GM23338 (cell line): ENCODE measurements around the gene SHROOM2. TPM values are rescaled to one million over a fixed set of nuclear protein-coding genes. Genes with fewer than 3 reads are reported as not detected.

Source experiments
- CTCF ChIP-seq, 2 experiments: fragments of 200-600 bp in 1 of 2; sonication (generic) in 1 of 2; conservative IDR thresholded peaks; 2 replicates each; pipeline versions ENCODE4 v1.5.1 to v1.6.1; 2016 to 2017; ENCODE audit warnings: antibody characterized with exemption in 2 of 2, low read depth in 2 of 2, mild to moderate bottlenecking in 2 of 2, moderate library complexity in 1 of 2
- ETS1 ChIP-seq: IDR thresholded peaks from 2 replicates; pipeline ENCODE4 v1.6.1; 2016; ENCODE audit warnings: antibody characterized with exemption
- EZH2 ChIP-seq: fragments of 200-600 bp; sonication (generic); IDR thresholded peaks from one replicate; pipeline ENCODE4 v1.8.0; 2017; ENCODE audit warnings: antibody characterized with exemption, mild to moderate bottlenecking, low read depth; ENCODE audit not compliant: unreplicated experiment
- EZH2phosphoT487 ChIP-seq: fragments of 200-600 bp; sonication (generic); IDR thresholded peaks from one replicate; pipeline ENCODE4 v1.8.1; 2018; ENCODE audit warnings: antibody characterized with exemption; ENCODE audit not compliant: unreplicated experiment
- JUNB ChIP-seq: IDR thresholded peaks from one replicate; pipeline ENCODE4 v1.6.1; 2016; ENCODE audit warnings: antibody characterized with exemption; ENCODE audit not compliant: unreplicated experiment
- NANOG ChIP-seq: IDR thresholded peaks from 2 replicates; pipeline ENCODE4 v1.6.1; 2016; ENCODE audit warnings: antibody characterized with exemption, borderline replicate concordance
- REST ChIP-seq: IDR thresholded peaks from one replicate; pipeline ENCODE4 v1.6.1; 2018; ENCODE audit warnings: antibody characterized with exemption; ENCODE audit not compliant: unreplicated experiment
- ZNF331 ChIP-seq: fragments of 250-450 bp; sonication (Bioruptor Pico); IDR thresholded peaks from 2 replicates; pipeline ENCODE4 v1.5.0; 2020; ENCODE audit warnings: low read depth, mild to moderate bottlenecking, moderate library complexity
- ZNF462 ChIP-seq: fragments of 250-450 bp; sonication (Bioruptor Pico); IDR thresholded peaks from 2 replicates; pipeline ENCODE4 v1.5.0; 2020; ENCODE audit warnings: mild to moderate bottlenecking, moderate library complexity
- polyA plus RNA-seq: library from polyadenylated mRNA; unstranded; fragments of >200 nt; fragmentation: Nextera tagmentation; extraction: Ambion mirVana; gene quantifications from 2 replicates; pipeline ENCODE4 v1.2.1, GENCODE V29; 2016
- total RNA-seq: library from RNA; depleted of rRNA; stranded (reverse); fragments of >200 nt; shearing (Covaris generic); gene quantifications from 2 replicates; pipeline ENCODE4 v1.2.3, GENCODE V29; 2014

Gene SHROOM2
- total and polyA plus RNA-seq, 2 experiments from 2014 or later: 3.5 to 15.8 TPM

- no peak for TF ChIP-seq ZNF462 (CRISPR knock-in tag)
- no peak for TF ChIP-seq REST
- TF ChIP-seq JUNB: no peak
- TF ChIP-seq ETS1: no peak
- TF ChIP-seq NANOG: no peak
- TF ChIP-seq ZNF331 (CRISPR knock-in tag): no peak
- no peak for TF ChIP-seq EZH2
- TF ChIP-seq CTCF (conservative IDR thresholded peaks at IDR 0.05; ENCODE audit: low read depth in 2 of 2): no peak
- no peak for TF ChIP-seq EZH2phosphoT487
Observed at GRCh38 chrX:9797384-9798360, 11.4 kb downstream of the SHROOM2 start (continued).
